Stimulated activated CD4-positive, alpha-beta T cell treated with anti-CD3 and anti-CD28 coated beads, Interleukin-12 subunit alpha, Interleukin-12 subunit beta, amount 100 ng/mL, for 24 hours (primary cell): ENCODE results near the gene SYK.
"Not testable (repeated sequence)": the region's sequence is repeated elsewhere in the genome, so short reads cannot be mapped to it uniquely, and the experiment has no call there.

ENCODE experiments used
- DNase-seq, 2 experiments: peaks; one replicate each; pipeline ENCODE4 v3.0.0-alpha.2; 2020; ENCODE audit warnings: low read depth in 2 of 2

SYK gene

DNA sequence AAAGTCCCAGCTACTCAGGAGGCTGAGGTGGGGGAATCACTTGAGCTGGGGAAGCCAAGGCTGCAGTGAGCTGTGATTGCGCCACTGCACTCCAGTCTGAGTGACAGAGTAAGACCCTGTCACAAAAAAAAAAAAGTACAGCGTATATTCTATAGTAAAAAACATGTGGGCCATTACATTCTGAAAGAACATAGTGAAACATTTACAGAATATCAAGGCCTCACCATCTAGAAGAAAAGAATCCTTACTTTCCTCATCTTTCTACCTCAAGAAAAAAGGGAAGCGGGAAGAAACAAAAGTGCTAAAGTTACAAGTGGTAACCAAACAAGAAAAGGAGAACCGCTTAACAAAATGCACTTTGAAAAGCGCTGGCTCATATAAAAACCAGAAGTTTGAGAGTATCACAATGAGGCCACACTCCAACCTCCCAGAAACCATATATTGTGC, 5.7 kb upstream of the SYK start:
- DNase-seq, result no peak

- DNase-seq, result no peak
Observed at GRCh38 chr9:90799271-90799852, 2.3 kb upstream of the SYK start.

DNA sequence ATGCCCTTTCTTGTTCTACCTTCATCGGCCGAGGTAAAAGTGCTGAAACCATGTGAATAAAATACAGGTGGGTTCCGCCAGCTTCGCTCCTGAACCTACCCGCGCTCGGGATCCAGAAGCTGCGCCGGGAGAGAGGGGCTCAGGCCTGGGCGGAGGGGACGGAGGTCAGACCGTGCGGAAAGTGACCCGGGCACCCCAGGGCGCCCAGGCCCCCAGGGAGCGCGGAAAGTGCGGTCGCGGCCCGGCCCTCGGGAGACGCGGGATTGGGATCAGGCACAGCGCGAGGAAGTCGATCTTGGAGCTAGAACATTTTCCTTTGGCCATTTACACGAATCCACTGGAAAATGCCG, 329 bp downstream of the SYK start:
- DNase-seq, result no peak

- no peak for DNase-seq
Observed at GRCh38 chr9:90802386-90802985, 867 bp downstream of the SYK start.

DNA sequence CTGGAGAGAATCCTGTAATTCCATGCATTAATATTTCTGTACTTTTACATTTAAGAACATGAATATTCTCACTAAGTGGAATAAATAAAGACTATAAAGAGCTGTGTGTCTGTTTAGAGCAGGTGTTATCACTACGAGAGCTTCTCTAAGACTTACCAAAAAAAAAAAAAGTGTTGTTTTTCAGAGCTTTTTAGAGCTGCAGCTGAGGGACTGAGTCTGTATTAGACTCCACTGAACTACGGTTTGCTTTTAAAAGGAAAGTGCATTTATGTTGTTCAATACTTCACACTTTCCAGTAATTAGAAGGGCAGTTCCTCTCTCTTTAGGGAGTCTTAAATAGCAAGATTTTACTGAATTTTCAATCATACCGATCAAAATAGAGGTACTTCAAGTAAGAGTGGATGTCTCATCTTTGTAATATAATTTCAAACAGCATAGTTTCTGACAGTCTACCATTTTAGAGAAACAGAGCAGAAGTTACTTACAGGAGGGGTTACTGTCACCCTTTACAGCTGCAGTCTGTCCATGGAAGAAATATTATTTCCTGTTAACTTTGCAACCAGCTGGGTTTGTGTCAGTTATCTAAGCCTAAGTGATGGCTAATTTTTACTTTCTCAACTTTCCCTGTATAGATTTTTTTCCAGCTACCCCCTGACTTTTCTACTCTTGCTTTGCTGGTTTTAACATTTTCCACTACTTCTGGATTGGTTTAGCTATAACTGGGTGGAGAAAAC, 2.4 kb downstream of the SYK start:
- DNase-seq, result no peak

DNA sequence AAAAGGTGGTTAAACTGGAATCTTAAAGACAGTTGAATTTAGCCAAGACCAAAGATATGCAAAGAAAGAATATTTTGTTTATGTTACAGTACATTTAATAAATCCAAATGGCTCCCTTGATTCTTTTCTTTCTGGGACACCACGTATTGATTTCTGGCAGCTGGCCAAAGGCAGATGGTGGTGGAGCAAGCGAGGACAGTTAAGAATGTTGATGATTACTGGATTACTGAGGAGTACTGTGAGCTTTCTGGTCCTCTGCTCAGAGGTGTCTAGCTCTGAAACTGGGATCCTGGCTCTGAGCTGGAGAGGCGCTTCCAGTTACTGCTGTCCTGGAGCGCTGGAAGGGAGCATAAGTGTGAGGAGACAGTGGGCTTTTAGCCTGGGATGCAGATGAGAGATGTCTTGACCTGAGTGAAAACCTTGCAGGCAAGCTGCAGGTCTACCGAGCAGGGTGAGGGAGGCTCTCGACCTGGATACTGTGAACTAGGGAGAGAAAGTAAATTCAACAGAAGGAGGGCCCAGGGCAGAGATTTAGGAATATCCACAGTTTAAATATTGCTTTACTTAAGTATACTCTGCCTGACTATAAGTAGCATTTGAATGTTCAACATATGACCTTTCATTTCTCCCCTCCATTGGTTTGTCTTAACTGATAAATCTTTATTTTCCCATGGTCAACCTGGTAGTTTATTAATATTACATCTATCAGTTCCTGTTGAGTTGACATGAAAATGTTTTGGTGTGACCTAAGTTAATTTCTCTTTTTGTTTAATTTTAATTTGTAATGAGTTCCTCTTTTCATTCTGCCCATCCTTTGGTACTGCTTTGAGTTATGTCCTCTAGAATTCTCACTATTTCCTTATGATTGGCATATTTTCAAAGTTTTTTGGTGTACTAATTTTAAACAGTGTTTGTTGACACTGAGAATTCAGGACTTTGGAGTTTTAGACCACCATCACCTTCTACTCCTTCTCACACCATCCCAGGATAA, 3.7 kb downstream of the SYK start:
- DNase-seq, result no peak

DNA sequence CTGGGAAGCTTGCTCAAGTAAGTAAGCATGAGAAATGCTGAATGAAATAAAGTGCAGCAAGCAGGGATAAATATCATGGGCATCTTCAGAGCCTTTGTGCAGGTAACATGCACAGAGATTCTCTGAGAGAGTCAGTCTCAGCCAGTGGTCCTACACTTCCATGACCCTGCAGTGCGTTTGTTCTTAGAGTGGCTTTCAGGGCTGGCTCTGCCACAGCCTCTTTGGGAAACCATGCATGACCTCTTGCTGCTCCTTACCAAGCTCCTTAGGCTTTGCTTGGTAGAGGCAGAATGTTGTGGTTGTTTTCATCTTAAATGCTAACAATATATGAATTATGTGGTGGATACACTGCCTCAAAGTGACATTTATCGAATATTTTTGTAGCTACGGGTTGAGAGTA, 5.4 kb downstream of the SYK start:
- no peak for DNase-seq

DNA sequence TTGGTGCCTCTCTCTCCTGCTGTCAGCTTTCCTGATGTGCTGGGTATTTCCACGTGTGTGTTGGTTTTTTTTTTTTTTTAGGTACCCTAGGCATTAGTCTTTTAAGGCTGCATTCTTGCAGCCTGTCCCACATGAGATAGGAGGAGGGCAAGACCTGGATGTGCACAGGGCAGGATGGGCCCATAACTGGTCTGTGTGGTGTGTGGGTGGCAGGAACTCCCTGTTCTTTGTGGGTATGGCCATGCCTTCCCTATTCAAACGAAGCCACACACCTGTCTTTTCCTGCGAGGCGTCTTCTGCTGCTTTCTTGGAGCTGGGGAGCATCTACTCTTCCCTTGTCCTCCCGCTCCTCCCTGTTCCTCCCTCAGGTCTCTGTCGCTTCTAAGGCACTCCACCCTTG, 6.8 kb downstream of the SYK start:
- DNase-seq, result no peak

DNA sequence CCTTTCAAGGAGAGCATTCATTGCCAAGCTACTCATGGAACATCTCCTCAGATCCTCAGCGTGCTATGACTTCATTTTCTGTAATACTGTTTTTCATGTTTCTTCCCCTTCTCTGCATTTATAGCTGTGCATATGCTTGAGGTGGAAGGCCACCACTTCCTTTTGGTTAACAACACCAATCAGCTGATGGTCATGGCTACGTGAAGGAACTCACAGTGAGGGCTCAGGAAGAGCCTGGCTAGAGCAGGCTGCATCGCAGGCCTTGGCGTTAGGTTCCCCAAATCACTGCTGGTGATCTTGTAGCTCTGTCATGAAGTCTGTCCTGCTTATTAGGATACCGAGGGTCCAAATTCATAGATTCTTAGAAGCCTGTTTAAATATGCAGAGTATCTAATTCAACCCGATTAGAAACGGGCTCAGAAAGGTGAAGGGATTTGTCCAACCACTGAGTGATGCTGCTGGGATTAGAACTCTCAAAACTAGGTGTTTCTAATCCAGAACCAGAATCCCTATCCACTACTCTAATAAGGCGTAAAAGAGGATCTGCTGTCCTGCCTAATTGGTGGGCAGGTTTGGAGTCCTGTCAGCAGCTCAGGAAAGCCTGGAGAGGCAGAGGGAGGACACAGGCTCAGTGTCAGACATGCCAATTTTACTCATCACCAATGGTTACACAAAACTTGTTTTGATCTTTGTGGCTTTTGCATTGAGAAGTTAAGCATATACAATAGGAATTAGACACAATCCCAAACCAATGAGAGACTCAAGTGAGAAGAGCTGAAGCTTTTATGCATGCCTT, 7.5 kb downstream of the SYK start:
- DNase-seq, result no peak

- no peak for DNase-seq
Observed at GRCh38 chr9:90810691-90811090, 9.1 kb downstream of the SYK start.

DNA sequence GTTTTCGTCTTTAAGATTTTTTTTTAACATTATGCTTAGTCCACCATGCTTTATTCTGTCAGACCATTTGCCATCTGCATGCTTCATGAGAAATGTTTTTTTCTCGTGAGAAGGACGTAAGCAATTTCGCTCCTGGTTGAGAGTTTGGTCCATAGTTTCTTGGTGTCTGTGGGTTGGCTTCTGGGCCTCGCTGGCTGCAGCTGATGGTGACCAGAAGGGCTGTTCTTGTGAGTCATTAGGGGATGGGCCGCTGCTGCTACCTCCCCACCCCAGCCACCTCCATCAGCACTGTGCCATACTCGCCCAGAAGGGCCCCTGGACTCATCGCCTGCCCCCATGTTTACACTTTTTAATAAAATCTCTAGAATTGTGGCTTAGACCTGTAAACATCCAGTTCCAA, 11.4 kb downstream of the SYK start:
- DNase-seq, result no peak

GRCh38 chr9:90813523-90813922, 11.9 kb downstream of the SYK start:
- no peak for DNase-seq

DNA sequence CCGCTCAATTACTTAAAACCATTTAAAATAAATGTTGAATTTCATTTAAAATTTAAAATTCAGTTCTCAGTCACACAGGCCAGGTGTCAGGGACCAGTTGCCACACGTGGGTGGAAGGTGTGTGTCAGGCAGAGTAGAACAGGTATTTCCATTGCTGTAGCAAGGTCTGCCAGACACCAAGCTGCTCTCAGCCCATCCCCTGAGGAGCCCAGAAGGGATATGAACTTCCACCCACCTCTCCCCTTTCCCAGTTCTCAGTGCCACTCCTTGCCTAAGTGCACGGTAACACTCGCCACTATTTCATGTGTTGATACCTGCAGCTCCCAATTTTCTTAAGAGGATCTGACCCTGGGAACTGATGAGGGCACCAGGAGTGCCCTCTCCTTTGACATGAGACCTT, 12.7 kb downstream of the SYK start:
- DNase-seq, result no peak

GRCh38 chr9:90815183-90815943, 13.7 kb downstream of the SYK start:
- no peak for DNase-seq

- DNase-seq, result no peak
Observed at GRCh38 chr9:90815944-90816357, 14.3 kb downstream of the SYK start.

- DNase-seq, result no peak
Observed at GRCh38 chr9:90816690-90817089, 15.1 kb downstream of the SYK start.

DNA sequence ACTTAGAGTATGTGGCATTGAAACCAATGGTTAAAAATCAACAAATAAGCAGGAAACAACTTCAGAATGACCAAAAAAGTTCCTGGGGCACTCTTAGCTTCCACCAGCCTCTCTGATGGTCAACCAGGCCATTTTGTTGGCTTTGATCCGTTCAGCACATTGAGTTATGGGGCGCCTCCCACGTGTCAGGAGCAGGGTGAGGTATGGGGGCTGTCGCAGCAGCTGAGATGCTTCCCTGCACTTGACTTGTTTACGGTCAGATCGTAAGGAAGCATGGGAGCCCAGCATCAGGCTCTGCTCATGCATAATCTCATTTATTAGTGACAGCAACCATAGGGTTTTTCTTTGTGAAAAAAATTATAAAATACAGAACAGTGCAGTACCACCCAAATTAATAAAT, 16.7 kb downstream of the SYK start:
- DNase-seq, result no peak

- not testable (repeated sequence) for DNase-seq
Observed at GRCh38 chr9:90820406-90820805, 18.8 kb downstream of the SYK start.

DNA sequence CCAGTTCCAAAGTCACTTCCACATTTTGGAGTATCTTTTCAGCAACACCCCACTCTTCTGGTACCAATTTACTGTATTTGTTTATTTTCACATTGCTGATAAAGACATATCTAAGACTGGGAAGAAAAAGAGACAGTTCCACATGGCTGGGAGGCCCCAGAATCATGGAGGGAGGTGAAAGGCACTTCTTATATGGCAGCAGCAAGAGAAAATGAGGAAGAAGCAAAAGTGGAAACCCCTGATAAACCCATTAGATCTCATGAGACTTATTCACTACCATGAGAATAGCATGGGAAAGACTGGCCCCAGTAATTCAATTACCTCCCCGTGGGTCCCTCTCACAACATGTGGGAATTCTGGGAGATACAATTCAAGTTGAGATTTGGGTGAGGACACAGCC, 19.6 kb downstream of the SYK start:
- not testable (repeated sequence) for DNase-seq

- DNase-seq, result no peak
Observed at GRCh38 chr9:90821697-90822096, 20.1 kb downstream of the SYK start.

GRCh38 chr9:90822866-90823265, 21.2 kb downstream of the SYK start:
- no peak for DNase-seq
